Uterus (tissue), 4 donors: ENCODE results near the gene ZNF100. TPM values are rescaled to one million over a fixed set of nuclear protein-coding genes. Genes with fewer than 3 reads are reported as not detected.

Experiments used
- DNase-seq, 2 donors: peaks; one replicate each; pipeline ENCODE4 v3.0.0-alpha.2; 2019 to 2020
- H3K27ac ChIP-seq, 2 donors: fragments of 200-600 bp; sonication (generic); 1 replicate in 1 of 2; 2 replicates in 1 of 2; pipeline ENCODE4 v1.5.1; 2016 to 2018
- H3K27me3 ChIP-seq, 2 donors: fragments of 200-600 bp; sonication (generic); one replicate each; pipeline ENCODE4 v1.5.1; 2018 to 2019; ENCODE audit warnings: control low read depth in 1 of 2
- H3K36me3 ChIP-seq, 2 donors: fragments of 200-600 bp; sonication (generic); one replicate each; pipeline ENCODE4 v1.5.1; 2019; ENCODE audit warnings: control low read depth in 1 of 2
- H3K4me1 ChIP-seq, 2 donors: fragments of 200-600 bp; sonication (generic); one replicate each; pipeline ENCODE4 v1.5.1; 2018 to 2019; ENCODE audit warnings: control low read depth in 1 of 2
- H3K4me3 ChIP-seq, 2 donors: fragments of 200-600 bp; sonication (generic); 1 replicate in 1 of 2; 2 replicates in 1 of 2; pipeline ENCODE4 v1.5.1; 2018 to 2019; ENCODE audit warnings: mild to moderate bottlenecking in 1 of 2
- H3K9me3 ChIP-seq, 2 donors: fragments of 200-600 bp; sonication (generic); one replicate each; pipeline ENCODE4 v1.5.1; 2019; ENCODE audit warnings: control low read depth in 1 of 2
- POLR2A ChIP-seq, 2 donors: fragments of 450-650 bp; IDR thresholded peaks; one replicate each; pipeline ENCODE4 v1.6.1; 2016; ENCODE audit warnings: antibody characterized with exemption in 2 of 2, mild to moderate bottlenecking in 1 of 2, moderate library complexity in 1 of 2
- intact Hi-C: fragments of 100-400 bp; cut with DNase I; formaldehyde crosslinking; loops from one replicate; pipeline ENCODE4 v1.15.1; 2023; ENCODE audit warnings: low total_unique reads
- total RNA-seq, 4 donors: library from RNA; depleted of rRNA in 3 of 4; stranded (reverse); fragments of >200 nt in 3 of 4; gene quantifications; one replicate each; pipeline versions ENCODE4 v1.1.0 to v1.2.4, GENCODE V29; 2014 to 2023
- TF ChIP-seq, protein P1 (sequence below), 4 experiments: fragments of 200-600 bp in 2 of 4; fragments of 450-650 bp in 2 of 4; sonication (generic) in 2 of 4; IDR thresholded peaks; one replicate each; pipeline ENCODE4 v1.5.1; 2016 to 2019; ENCODE audit warnings: antibody characterized with exemption in 4 of 4, mild to moderate bottlenecking in 2 of 4, moderate library complexity in 1 of 4
- donor health status: DM: yes; HTN: yes; CAD: no.

ZNF100 gene
- total RNA-seq, 4 donors from 2014 or later, result 7.2 to 18.0 (median 14.3) TPM

DNA sequence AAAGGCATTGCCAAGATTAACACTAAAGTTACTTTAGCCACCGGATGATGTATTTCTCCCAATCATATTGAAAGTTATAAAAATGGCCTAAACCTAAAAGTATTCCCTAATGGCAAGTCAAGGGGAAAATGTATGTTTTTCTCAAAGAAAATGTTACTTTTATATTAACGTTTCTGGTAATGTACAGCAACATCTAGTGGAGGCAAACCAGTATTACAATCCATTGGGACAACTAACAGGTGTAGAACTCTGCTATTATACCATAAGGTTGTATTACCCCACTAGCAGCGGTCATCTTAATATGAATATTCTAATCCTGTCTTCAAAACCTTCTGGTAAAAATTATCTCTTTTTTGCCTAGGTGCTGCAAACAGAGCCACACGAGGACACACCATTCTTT is 69.2 kb downstream of the ZNF100 start:
- no peak for TF ChIP-seq POLR2A (IDR thresholded peaks at IDR 0.05)
- TF ChIP-seq, protein P1, sequence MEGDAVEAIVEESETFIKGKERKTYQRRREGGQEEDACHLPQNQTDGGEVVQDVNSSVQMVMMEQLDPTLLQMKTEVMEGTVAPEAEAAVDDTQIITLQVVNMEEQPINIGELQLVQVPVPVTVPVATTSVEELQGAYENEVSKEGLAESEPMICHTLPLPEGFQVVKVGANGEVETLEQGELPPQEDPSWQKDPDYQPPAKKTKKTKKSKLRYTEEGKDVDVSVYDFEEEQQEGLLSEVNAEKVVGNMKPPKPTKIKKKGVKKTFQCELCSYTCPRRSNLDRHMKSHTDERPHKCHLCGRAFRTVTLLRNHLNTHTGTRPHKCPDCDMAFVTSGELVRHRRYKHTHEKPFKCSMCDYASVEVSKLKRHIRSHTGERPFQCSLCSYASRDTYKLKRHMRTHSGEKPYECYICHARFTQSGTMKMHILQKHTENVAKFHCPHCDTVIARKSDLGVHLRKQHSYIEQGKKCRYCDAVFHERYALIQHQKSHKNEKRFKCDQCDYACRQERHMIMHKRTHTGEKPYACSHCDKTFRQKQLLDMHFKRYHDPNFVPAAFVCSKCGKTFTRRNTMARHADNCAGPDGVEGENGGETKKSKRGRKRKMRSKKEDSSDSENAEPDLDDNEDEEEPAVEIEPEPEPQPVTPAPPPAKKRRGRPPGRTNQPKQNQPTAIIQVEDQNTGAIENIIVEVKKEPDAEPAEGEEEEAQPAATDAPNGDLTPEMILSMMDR (IDR thresholded peaks at IDR 0.05), result peak; percentile 54 to 78 (median 66)
- no peaks in the 10 kb centered on the region for H3K4me1 ChIP-seq
- H3K36me3 ChIP-seq, result no peaks in the 10 kb centered on the region
- intact Hi-C loops, result no loop called here
- no peak overlapping the region for H3K4me3 ChIP-seq
- DNase-seq, result no peak
- H3K27ac ChIP-seq, result no peak overlapping the region
- H3K9me3 ChIP-seq, result no peaks in the 10 kb centered on the region
- no peaks in the 10 kb centered on the region for H3K27me3 ChIP-seq

DNA sequence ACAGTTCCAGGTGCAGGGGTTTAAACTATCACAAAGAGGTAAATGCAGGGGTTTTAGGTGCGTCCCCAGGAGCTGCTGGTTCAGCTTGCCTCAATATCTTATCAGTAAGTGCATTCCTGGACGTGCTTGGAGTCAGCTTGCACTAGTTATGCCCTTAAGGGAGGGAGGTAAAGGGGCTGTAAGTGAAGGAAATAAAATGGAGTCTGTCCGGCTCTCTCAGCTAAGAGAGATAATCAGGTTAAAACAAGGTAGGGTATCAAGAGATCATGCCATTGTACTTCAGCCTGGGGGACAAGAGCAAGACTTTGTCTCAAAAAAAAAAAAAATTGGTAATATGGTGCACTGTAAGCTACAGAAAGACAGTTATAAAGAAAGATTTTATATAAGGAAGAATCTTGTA is 69.7 kb downstream of the ZNF100 start:
- no peak for DNase-seq
- H3K27ac ChIP-seq, result no peak overlapping the region
- TF ChIP-seq, protein P1 (IDR thresholded peaks at IDR 0.05), result no peak
- TF ChIP-seq POLR2A (IDR thresholded peaks at IDR 0.05), result no peak
- no peaks in the 10 kb centered on the region for H3K9me3 ChIP-seq
- intact Hi-C loops, result no loop called here
- no peak overlapping the region for H3K4me3 ChIP-seq
- H3K4me1 ChIP-seq, result no peaks in the 10 kb centered on the region
- H3K27me3 ChIP-seq, result no peaks in the 10 kb centered on the region
- H3K36me3 ChIP-seq, result no peaks in the 10 kb centered on the region

DNA sequence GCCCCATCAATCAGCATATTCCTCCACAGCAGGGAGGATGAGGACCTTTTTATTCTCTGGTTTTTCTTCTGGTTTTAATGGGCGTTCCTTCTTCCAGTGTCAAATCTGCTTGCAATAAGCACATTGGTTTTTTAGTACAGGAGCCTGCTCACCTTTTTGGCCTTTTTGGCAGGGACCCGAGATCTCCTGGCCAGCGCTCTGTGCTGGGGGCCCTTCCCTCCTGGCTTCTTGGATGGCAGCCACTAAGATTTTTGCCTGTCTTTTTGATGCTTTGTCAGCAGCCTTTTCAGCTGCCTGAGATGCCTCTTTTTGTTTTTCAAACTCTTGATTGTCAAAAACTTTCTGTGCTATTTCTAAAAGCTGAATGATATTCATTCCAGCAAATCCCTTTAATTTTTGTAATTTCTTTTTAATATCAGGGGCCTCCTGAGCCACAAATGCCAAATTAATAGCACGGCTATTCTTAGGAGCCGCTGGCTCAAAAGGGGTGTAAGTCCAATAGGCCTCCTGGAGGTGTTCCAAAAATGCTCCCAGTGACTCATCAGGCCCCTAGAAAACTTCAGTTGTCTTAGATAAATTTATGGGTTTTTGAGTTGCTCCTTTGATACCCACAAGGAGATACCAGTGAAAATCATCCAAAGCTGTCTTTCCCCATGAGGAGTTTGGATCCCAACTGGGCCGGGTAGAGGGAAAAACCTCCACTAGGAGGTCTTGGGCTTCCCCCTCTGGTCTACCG is 73.0 kb downstream of the ZNF100 start:
- no peaks in the 10 kb centered on the region for H3K4me1 ChIP-seq
- TF ChIP-seq, protein P1 (IDR thresholded peaks at IDR 0.05), result no peak
- no peak for TF ChIP-seq POLR2A (IDR thresholded peaks at IDR 0.05)
- DNase-seq, result peak; percentile 50 to 53

DNA sequence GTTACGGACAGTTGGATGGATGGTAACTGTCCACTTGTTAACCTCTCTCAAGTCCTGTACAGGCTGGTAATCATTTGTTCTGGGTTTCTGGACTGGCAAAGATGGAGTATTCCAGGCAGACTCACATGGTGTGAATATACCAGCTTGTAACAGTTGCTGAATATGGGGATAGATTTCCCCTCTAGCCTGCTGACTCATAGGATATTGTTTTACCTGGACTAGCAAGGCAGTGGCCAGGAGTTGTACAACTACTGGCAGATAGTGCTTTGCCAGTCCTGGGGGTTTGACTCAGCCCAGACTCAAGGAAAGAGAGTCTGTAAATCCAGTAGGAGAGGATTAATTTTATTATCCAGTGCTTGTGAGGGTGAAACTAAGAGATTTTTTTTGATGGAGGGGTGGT is 74.0 kb downstream of the ZNF100 start:
- peak overlapping the region in 1 of 2 donors; percentile 55 for H3K27ac ChIP-seq
- H3K27me3 ChIP-seq, result no peaks in the 10 kb centered on the region
- no peak overlapping the region for H3K4me3 ChIP-seq
- H3K4me1 ChIP-seq, result no peaks in the 10 kb centered on the region
- intact Hi-C loops, result no loop called here
- TF ChIP-seq POLR2A (IDR thresholded peaks at IDR 0.05), result no peak
- TF ChIP-seq, protein P1 (IDR thresholded peaks at IDR 0.05), result no peak
- H3K9me3 ChIP-seq, result no peaks in the 10 kb centered on the region
- no peaks in the 10 kb centered on the region for H3K36me3 ChIP-seq
- DNase-seq, result no peak

More for the DNA sequence above, 73.0 kb downstream of the ZNF100 start:
- no peaks in the 10 kb centered on the region for H3K27me3 ChIP-seq
- intact Hi-C loops, result no loop called here
- H3K9me3 ChIP-seq, result no peaks in the 10 kb centered on the region
- peak overlapping the region; percentile 24 to 55 for H3K27ac ChIP-seq
- no peak overlapping the region for H3K4me3 ChIP-seq
- no peaks in the 10 kb centered on the region for H3K36me3 ChIP-seq

DNA sequence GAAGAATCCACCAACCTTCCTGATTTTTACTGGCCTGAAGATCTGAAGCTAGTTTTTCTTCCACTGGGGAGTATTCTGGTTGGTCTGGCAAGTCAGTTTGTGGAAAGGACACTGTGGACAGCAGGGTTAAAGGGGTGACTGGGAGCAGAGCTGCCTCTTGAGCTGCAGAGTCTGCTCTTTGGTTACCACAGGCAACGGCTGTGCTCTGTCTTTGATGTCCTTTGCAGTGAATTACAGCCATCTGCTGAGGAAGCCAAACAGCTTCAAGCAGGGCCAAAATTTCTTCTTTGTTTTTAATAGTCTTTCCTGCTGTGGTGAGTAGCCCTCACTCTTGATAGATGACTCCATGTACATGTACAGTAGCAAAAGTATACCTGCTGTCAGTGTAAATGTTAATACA is 75.7 kb downstream of the ZNF100 start:
- DNase-seq, result peak; percentile 24 to 37
- Histone ChIP-seq H3K4me1 (no peaks in the 10 kb centered on the region), H3K9me3 (no peaks in the 10 kb centered on the region), H3K27me3 (no peaks in the 10 kb centered on the region), H3K4me3 (no peak overlapping the region), H3K36me3 (no peaks in the 10 kb centered on the region), H3K27ac (no peak overlapping the region)
- TF ChIP-seq POLR2A (IDR thresholded peaks at IDR 0.05), result no peak
- TF ChIP-seq, protein P1 (IDR thresholded peaks at IDR 0.05), result no peak
- intact Hi-C loops, result no loop called here
